IPS-NIHi7 (cell line): ENCODE results near the gene CASKIN2.
A peak's percentile ranks its signal among the peaks of the same experiment; 100 is the strongest.

Source experiments
- DNase-seq: peaks from one replicate; pipeline ENCODE4 v3.0.0; 2012; ENCODE audit warnings: mixed read lengths; ENCODE audit errors: extremely low spot score

Gene CASKIN2

DNA sequence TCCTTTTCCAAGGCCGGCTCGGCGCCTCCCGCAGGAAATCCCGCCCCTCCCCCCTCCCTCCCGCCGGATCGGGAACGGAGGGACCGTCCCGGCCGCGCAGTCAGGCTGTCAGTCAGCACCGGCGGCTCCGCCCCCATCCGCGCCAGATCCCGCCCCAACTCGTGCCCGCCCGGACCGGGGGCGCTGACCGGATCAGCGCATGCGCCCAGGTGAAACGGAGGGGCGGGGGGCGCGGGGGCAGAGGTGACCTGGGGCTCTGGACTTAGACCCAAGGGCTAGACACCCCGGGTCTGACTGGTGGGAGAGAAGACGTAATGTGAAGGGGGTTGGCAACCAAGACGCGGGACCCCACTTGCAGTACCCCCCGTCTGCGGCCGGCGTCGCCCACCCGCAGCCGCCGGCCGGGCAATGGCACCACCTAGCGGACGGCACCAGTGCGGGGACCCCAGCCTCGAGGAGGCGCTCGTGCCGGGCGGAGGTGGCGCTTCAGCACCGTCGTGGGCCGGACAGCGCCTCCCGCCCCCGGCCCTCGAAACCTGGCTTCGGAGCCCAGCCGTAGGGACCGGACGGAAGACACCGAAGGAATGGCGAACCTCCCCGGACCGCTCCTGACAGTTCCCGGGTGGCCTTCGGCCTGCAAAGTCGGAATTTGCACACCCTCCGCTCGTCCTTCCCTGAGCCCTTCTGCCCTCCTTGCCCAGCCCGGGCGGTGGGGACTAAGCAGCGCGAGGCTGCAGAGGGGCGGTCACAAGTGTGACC is at the start of gene CASKIN2:
CASKIN2 (minus strand) TSS at position 42 of the 759 bp plus-strand sequence. CDS start 1,733 bp downstream, outside the sequence.
- DNase-seq: peak; percentile 100

- no peak for DNase-seq
These were observed 49.7 kb upstream of the CASKIN2 start for GRCh38 chr17:75565066-75565465.

- no peak for DNase-seq
These were observed 48.9 kb upstream of the CASKIN2 start for GRCh38 chr17:75564195-75564594.

DNA sequence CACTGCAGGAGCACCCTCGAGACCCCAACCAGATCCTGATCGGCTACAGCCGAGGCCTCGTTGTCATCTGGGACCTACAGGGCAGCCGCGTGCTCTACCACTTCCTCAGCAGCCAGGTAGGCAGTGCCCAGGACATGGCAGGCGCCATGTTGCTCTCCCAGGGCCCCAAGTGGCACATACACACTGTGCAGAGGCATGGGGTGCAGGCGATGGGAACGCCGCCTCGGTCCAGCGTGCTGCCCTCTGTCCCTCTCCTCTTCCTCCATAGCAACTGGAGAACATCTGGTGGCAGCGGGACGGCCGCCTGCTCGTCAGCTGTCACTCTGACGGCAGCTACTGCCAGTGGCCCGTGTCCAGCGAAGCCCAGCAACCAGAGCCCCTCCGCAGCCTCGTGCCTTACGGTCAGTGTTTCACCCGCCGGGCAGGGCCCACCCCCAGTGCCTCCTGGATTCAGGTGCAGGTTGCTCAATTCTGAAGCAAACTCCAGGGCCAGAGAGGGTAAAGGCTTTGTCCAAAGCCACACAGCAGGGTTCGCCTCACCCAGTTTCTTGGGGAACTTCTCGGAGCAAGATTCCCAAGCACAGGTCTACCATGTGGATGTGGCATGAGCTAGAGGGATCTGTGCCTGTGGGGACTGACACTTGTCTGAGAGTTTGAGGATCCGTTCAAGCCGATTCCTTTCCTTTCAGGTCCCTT is 47.9 kb upstream of the CASKIN2 start:
- DNase-seq: no peak

DNA sequence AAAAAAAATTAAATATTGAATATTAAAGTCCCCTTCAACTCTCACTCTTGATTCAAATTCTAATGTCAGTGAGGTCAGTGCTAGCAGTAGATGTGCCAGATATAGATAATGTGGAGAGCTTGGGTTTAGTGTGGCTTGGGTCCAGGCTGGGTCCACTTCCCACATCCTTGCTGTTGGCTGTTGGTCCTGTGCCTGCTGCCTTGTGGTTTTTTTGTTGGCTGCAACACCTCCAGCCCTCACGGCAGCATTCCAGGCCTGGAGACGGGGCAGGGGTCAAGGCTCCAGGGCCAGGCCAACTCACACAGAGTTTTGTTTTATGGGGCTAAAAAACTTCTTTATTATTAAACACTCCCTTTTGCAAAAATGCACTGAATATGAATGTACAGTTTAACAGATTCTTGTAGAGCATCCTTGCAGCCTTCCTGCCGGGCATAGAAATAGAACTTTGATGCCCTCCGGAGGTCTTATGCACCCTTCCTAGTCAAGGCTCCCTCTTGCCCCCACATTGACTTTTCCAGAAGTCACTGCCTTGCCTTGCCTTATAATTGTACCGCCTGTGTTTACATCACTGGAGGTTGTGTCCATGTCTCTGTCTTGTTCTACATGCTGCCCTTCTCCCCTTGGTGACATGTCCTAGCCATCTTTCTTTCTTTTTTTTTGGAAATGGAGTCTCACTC is 46.7 kb upstream of the CASKIN2 start:
- no peak for DNase-seq

DNA sequence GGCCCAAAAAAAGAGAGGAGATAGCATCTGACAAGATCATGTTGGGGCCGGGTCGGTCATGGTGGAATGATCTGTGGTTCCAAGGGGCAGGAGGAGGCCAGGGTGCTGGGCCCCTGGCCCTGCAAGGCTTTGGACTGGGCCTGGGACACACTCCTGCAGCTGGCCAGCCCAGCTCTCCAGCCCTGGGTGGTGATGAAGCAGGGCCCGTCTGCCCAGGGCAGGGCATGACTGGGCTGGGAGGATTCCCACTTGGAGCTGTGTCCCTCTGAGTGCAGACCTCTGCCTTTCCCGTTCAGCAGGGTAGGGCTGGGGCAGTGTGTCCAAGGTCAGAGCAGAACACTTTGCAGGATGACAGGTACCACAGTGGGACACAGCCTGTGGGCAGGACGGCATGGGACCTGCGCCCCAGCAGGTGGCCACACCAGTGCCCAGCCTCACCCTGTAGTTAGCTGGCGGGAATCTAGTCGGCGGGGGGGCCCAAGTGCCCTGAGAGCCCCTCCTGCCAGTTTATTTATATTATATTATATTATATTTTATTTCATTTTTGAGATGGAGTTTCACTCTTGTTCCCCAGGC is 44.7 kb upstream of the CASKIN2 start:
- DNase-seq: no peak

DNA sequence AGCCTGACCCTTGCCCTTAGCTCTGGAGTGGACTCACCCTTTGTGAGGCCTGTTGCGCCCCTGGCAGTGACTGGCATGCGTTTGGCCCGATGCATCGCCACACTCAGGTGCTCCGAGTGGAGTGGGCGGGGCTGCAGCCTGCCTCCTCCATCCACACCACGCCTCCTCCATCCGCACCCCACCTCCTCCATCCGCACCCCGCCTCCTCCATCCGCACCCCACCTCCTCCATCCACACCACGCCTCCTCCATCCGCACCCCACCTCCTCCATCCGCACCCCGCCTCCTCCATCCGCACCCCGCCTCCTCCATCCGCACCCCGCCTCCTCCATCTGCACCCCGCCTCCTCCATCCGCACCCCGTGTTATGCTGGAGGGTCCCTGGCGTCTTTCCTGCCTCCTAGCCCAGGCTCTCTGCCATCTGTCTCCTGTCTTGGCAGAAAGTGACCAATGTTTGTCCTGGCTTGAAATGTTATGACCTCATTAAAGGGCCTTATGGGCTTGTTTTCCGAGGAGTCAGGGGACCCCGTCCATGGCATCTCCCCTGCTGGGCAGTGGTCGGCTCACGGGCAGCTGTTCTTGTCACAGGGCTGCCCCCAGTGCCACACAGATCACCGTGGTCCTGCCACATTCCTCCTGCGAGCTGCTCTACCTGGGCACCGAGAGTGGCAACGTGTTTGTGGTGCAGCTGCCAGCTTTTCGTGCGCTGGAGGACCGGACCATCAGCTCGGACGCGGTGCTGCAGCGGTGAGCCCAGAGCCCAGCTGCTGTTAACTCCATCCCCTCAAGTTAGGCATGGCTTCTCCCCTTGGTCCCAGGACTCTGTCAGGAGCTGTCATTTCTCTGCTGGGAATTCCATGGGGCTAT is 43.6 kb upstream of the CASKIN2 start:
- no peak for DNase-seq

- no peak for DNase-seq
These were observed 42.7 kb upstream of the CASKIN2 start for GRCh38 chr17:75557852-75558665.

DNA sequence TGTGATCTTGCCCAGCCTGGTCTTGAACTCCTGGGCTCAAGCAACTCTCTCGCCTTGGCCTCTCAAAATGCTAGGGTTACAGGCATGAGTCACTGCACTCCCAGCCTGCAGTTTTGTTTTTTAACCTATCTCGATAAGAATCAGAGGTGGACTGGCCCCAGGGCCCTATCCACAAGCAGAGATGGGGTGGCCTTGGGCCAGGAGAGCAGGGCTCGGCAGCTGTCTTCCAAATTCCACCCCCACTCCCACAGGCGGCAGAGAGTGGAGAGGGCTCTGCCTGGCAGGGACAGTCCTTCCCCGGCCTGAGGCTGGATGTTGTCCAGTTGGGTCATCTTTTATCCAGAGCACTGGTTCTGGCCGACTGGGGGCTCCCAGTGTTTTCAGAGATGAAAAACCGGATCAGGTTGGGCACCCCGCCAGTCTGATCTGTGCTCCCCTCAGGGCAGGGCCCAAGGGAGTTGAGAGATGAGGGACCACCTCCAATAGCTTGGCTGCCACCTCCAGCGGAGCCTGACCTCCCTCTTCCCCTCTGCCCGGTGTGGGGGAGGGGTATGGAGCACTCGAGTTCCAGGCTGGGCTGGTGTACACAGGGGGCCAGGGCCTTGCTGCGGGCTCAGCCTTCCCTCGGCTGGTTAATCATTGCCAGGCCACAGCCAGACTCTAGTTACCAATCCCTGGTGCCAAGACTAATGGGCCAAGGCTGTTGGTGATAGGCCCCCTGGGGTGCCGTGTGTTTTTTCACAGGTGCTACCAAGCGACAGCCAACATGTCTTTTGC is 41.9 kb upstream of the CASKIN2 start:
- DNase-seq: no peak

DNA sequence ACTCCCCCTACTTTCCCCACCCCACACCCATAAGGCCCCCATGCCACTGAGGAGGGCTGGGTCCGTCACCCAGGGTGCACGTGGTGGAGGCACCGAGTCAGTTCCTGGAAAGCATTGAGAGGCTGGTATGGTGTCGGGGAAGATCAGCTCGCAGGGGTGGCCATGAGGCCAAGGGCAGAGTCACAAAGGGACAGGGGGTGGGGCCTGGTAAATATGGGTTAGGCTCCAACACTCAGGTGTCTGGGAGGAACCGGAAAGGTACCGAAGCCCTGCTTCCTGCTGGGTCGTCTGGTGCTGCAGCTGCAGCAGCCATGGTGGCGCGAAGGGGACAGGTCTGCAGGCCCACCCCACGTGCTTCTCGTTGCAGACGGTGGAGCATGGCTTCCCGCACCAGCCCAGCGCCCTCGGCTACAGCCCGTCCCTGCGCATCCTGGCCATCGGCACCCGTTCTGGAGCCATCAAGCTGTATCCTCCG is 40.4 kb upstream of the CASKIN2 start:
- DNase-seq: no peak

- no peak for DNase-seq
These were observed 38.2 kb upstream of the CASKIN2 start for GRCh38 chr17:75553295-75554110.

GRCh38 chr17:75552425-75553294 is 37.3 kb upstream of the CASKIN2 start:
- DNase-seq: peak; percentile 51

GRCh38 chr17:75551266-75551665 is 35.9 kb upstream of the CASKIN2 start:
- no peak for DNase-seq

- no peak for DNase-seq
These were observed 34.8 kb upstream of the CASKIN2 start for GRCh38 chr17:75550139-75550465.

- DNase-seq: peak; percentile 86
These were observed 34.2 kb upstream of the CASKIN2 start for GRCh38 chr17:75549246-75550138.

- no peak for DNase-seq
These were observed 33.5 kb upstream of the CASKIN2 start for GRCh38 chr17:75548813-75549212.

DNA sequence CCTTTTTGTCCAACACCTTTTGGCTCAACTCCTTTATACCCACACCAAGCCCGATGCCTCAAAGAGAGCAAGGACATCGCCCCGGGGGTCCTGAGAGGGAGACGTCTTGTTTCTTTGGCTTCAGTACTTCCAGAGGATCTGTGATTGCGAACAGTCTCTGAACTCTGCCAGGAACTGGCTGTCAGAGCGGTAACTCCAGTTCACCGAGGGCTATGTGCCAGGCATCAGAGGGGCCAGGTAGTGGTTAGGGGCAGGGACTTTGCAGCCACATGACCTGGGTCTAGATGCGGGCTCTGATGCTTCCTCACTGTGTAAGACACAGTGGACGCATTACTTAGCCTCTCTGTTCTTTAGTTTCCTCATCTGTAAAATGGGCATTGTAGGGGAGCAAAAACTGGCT is 31.8 kb upstream of the CASKIN2 start:
- DNase-seq: no peak
